ENCODE results near the gene NDUFAB1.
"Not testable (repeated sequence)": the region's sequence is repeated elsewhere in the genome, so short reads cannot be mapped to it uniquely, and the experiment has no call there.

The NDUFAB1 gene

DNA sequence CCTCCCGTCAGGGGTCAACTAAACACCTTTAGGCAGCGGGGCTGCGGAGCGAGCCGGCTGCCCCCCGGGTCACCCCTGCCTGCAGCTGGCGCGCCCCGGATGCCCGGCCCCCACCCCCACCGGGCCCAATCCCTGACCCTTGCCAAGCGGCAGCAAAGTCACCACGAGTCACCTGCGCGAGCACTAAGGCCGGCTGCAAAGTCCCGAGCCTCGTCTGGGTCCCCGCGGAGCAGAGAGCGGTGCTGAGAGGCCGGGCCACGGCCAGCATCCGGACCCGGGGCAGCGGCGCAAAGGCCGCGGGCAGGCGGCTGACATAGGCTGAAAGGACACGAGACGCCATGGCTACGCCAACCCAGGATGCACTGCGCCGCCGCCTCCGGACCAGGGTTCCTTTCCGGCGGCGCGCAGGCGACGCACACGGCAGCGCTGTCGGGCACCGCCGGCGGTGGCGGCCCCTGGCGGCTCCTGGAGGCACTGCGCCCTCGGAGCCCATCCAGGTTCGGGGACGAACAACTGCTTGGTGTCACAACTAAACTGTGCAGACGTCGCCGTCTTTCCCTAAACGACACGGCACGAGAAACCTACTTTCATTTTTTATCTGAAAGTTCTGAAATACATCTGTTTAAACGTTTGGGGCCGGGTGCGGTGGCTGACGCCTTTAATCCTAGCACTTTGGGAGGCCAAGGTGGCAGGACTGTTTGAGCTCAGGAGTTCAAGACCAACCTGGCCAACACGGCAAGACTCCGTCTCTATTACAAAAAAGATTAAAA is at the start of gene NDUFAB1:
TSS of gene NDUFAB1 (minus strand) at position 366 of the 770 bp plus-strand sequence. CDS start at position 340, 26 bp downstream.
- peak; percentile 84 for DNase-seq

DNA sequence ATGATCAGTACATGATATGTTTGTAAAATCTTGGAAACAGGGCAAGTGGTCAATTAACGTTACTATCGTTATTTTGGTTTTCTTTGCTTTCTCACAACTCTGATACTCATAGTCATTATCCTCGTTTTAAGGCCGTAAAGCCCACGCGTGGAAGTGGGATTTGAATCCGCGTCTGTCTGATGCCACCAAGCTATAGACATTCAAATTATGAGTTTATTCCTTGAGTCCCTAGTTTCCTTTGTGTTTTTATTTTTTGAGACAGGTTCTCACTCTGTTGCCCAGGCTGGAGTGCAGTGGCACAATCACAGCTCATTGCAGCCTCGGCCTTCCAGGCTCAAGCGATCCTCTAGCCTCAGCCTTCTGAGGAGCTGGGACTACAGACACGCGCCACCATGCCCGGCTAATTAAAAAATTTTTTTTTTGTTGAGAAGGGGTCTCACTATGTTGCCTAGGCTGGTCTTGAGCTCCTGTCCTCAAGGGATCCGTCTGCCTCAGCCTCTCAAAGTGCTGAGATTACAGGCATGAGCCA is 46.2 kb upstream of the NDUFAB1 start:
- DNase-seq: no peak

DNA sequence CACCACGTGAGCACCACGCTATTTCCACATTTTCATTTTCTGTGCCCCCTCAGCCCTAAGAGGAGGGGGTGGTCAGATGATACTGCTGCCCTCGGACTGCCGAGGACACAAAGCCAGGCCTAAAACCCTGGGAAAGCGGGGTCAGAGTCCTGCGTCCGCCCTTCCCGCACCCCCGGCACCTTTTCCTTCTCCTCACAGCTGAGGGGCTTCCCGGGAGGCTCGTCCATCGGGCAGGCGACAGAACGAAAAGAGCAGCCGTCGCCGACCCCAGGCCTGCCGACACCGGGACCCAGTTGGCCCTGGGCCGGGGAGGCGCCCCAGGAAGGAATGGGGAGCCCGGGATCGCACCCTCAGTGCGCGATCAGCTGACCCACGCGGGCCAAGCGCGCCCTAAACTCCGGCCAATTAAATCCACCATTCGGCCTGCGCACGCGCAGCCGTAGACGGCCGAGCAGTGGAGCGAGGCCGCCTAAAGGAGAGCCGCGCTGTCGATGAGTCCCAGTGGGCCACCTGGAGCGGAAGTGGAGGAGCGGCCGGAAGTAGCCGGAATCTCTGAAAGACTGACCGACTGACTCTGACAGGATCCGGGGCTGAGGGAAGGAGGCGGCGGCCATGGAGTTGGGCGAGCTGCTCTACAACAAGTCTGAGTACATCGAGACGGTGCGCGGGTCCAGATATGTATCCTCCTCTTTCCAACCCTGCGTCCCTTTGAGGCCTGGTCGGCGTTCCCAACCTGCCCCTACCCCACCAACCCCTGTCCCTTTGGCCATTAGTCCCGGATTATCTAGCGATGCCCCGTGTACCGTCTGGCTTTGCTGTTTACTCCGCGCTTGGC is 45.0 kb upstream of the NDUFAB1 start, which contains the start of the genes DCTN5 and PALB2:
TSS of gene DCTN5 (plus strand) at position 536 of the 835 bp plus-strand sequence. CDS start at position 613, 77 bp downstream.
TSS of gene PALB2 (minus strand) at position 380 of the 835 bp plus-strand sequence. CDS start at position 227, 153 bp downstream.
- DNase-seq: peak; percentile 89

DNA sequence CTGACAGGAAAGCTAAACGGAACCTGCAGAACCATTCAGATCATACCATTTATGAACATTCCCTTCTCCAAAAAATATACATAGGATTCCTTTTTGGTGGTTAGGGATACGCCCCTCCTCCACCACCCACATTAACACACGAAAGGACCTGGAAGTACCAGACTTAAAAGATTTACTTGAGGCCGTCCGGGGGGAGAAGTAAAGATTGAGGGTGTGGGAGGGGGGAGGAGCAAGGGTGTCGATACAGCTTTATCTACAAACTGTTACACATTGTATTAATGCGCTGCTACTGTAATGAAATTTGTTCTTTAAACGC is 44.5 kb upstream of the NDUFAB1 start:
- no peak for DNase-seq

DNA sequence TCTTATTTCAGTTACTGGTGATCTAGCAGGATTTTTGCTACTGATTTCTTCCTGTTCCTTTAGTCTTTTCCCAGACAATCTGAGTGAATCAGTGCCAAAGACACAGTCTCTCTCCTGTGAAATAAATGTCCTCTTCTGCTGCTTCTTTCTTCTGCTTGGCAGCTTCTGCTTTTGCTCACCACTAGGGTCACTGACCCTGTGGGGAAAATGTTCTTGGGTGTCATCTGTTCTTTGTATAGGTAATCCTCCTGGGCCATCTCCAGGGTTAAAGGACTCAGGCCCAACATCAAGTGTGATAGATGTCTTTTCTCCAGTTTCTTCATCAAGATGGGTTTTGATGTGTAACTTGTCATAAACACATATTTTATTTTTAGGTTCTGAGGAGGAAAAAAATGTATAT is 39.8 kb upstream of the NDUFAB1 start:
- no peak for DNase-seq

DNA sequence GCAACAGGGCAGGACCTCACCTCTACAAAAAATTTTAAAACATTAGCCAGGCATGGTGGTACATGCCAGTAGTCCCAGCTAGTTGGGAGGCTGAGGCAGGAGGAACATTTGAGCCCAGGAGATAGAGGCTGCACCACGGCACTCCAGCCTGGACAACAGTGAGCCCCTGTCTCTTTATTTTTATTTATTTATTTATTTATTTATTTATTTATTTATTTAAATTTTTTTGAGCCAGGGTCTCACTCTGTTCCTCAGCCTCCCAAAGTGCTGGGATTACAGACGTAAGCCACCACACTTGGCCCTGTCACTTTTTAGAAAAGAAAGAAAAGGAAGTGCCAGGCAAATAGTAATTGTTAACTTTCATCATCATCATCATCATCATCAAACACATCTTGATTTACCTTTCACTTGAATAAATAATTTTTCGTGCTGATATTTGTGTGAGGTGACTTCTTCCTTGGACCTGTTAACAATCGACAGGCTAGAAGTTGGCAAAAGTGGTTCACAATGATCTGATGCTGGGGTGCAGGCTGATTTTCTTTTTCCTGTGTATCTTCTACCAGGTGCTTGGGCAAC is 38.4 kb upstream of the NDUFAB1 start:
- DNase-seq: no peak

DNA sequence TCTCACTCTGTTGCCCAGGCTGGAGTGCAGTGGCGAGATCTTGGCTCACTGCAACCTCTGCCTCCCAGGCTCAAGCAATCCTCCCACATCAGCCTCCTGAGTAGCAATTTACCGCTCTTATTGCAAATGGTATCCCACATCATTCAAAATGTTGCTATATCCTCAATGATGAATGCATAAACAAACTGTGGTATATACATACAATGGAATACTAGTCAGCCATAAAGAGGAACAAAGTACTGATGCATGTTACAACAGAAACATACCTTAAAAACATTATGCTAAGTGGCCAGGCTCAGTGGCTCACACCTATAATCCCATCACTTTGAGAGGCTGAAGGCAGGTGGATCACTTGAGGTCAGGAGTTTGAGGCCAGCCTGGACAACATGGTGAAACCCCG is 35.8 kb upstream of the NDUFAB1 start:
- not testable (repeated sequence) for DNase-seq

DNA sequence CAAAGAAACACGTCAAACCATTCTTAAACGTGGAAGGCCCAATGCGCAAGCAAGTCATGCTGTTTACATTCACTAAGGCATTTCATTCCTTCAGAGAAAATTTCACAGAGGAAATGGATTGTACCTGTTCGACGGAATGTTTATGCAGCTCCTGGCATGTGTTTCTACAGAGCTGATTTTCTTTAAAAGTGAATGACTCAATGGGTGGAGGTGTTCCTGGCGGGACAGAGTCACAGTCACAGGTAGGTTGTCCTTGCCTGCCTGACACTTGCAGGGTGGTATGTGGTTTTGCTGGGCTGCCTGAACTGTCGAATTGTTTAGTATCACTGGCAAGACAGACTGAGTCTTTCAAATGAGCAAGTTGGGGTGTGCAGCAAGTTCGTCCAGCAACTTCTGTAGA is 33.4 kb upstream of the NDUFAB1 start:
- no peak for DNase-seq

DNA sequence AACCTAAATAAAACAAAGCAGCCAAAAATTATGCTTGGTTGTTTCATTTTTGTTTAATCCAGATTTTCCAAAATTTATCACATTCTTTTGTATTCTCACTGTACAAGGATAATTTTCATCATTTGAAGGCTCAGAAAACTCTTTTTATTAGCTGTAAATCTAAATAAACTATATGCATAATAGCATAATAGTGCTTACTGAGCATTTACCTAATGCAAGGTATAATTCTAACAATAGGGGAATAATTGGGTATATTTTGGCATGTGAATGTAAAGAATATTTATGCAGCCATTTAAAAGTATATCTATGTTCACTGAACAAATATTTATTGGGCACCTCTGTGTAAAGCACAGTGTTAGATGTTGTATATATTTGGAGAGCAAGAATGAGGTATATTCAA is 28.0 kb upstream of the NDUFAB1 start:
- DNase-seq: no peak

DNA sequence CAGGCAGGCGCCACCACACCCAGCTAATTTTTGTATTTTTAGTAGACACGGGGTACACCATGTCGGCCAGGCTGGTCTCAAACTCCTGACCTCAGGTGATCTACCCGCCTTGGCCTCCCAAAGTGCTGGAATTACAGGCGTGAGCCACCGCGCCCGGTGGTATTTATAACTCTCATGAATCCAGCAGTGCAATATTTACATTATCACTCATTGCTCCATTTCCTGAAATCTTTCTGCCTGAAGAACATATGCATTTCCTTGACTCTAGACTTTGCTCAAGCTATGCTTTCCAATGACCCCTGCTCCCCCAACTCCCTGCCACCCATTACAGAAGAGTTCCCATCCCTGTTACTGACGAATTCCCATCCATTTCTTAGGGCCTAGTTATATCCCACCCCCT is 19.7 kb upstream of the NDUFAB1 start:
- no peak for DNase-seq

DNA sequence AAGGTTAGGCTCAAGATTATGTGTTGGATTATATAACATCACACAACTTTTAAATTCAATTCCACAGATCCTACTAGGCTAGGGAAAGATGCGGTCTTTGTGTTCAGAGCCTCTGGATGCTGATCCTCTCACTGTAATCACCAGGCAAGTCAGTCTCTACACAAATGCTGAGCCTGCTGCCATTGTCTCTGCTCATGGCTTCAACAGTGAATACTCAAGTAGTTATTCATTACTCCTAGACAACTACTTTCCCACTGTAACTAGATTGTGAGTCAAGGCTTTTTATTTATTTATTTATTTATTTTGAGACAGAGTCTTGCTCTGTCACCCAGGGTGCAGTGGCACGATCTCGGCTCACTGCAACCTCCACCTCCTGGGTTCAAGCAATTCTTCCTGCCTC is 15.8 kb upstream of the NDUFAB1 start:
- DNase-seq: no peak

DNA sequence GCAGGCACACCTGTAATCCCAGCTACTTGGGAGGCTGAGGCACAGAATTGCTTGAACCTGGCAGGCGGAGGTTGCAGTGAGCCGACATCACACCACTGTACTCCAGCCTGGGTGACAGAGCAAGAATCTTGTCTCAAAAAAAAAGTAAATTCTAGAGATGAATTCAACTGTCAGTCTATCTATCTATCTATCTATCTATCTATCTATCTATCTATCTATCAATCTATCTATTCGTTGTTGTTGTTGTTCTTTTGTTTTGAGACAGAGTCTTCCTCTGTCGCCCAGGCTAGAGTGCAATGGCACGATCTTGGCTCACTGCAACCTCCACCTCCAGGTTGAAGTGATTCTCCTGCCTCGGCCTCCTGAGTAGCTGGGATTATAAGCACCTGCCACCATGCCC is 14.8 kb upstream of the NDUFAB1 start:
- DNase-seq: not testable (repeated sequence)

DNA sequence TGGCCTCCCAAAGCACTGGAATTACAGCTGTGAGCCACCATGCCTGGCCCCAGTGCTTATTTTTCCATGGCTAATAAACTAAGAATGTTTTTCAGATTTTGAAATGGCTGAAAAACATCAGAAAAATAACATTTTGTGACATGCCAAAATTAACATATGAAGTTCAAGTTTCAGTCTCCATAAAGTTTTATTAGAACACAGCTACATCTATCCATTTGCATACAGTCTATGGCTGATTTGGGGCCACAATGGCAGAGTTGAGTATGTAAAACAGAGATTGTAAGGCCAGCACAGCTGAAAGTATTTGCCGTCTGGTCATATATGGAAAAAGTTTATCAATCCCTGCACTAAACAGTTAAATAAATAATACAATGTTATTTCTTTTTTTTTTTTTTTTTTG is 13.8 kb upstream of the NDUFAB1 start:
- no peak for DNase-seq

DNA sequence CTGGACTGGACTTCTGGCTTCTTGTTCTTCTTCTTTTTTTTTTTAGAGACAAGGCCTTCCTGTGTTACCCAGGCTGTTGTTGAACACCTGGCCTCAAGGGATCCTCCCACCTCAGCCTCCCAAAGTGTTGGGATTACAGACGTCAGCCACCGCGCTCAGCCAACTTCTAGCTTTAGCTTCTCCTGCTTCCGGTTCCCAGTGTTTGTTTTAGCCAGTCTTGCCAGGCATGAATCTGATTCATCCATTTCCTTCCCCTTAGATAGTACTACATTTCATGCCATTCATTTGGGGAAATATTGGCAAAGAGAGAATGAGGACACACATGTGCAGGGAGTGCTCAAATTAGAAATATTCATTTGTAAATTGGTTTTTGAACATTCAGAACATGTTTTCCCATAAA is 12.1 kb upstream of the NDUFAB1 start:
- peak; percentile 39 for DNase-seq

DNA sequence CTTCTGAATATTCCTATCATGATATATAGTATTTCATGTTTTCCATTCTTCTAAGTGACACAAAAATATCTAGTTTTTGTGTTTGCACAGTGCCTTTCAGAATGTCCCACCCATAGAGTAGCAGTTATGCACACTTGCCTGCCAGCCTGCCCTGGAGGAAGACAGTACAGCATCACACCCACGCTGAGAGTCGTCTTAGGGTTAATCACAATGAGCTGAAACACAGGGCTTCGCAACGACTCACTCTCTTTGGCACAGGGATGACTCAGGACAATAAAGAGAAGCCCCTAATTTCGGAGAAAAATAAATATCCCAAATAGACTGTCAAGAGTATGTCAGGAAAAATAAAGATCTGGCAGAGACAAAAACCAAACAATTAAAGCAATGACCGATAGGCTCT is 11.6 kb upstream of the NDUFAB1 start:
- DNase-seq: no peak

DNA sequence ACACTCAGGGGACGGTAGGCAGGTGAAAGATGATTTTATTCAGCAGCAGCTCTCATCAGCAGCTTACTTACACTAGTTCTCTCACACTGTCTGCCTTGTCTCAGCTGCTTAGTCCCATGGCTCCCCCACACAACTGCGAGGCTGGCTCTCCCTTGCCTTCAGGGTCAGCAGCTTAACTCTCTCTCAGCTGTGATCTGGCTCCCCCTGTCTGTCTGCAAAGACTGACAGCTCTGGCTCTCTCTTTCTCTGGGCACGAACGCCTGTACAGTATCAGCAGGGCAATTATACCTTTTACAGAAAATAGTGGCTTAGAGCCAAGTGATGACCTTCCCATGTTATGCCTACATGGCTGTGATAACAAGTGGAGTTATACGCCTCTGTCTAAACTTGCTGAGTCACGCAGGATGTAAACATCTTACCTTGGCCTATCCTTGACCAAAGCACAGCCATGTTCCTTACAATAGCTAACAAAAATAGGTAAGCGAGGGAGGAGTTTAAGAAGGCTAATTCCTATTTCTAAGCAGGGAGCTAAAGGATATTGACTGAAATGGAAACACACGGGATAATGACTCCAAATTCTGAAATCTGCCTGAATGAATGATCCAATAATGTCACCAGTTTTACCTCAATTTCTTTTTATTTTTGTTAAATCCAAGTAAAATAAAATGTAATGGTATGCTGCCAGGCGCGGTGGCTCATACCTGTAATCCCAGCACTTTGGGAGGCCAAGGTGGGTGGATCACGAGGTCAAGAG is 1.1 kb upstream of the NDUFAB1 start:
- DNase-seq: no peak

DNA sequence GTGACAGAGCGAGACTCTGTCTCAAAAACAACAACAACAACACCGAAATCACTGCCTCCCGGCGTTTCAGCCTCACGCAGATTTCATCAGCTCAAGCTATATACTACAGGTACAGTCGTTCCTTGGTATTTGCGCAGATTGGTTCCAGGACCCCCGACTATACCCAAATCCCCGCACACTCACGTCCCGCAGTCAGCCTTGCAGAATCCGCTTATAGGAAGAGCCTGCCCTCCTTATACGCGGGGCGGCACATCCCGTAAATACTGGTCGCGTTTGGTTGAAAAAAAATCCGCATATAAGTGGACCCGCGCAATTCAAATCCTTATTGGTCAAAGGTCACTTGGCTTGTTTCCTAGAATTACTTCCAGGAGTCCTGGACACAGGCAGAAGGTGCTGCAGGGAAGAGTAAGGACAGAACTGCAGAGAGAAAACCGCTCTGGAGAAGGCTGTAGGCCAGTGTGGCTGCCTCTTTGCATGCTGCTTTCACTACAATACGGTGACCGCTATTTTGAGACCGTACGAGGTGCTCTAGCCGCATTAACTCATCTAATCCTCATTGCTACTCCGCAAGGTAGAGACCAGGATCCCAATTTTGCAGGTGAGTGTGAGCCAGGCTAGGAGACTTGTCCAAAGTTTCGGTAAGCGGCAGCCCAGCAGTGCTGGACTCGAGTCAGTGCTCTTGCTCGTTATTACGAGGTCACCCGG is 718 bp downstream of the NDUFAB1 start:
- DNase-seq: no peak

DNA sequence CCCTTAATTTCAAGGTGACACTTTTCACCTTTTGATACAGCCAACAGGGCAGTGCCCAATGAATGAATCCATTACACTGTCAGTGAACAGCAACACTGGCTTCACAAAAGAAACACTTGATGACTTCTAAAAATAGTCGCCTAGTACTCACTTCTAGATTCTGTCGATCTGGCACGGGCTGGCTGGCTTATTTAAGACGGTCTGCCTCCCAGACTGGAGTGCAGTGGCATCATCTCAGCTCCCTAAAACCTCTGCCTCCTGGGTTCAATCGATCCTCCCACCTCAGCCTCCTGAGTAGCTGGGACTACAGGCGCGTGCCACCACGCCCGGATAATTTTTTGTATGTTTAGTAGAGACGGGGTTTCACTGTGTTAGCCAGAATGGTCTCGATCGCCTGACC is 1.9 kb downstream of the NDUFAB1 start:
- no peak for DNase-seq

DNA sequence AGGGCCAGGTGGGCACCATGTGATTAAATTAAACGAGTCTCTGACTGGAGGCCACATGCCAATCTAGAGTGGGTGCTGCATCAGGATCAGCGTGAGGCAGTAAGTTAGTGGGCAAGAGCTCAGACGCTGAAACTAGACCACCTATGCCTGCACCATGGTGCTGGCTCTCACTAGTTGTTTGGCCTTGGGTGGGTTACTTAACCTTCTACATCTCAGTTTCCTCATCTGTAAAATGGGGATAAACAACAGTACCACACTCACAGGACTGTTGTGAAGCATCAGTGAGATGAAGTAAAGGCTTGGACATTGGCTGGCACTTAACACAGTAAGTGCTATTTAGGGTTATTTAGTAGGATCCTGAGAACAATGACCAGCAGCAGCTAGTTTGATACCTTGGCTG is 5.9 kb downstream of the NDUFAB1 start:
- no peak for DNase-seq

DNA sequence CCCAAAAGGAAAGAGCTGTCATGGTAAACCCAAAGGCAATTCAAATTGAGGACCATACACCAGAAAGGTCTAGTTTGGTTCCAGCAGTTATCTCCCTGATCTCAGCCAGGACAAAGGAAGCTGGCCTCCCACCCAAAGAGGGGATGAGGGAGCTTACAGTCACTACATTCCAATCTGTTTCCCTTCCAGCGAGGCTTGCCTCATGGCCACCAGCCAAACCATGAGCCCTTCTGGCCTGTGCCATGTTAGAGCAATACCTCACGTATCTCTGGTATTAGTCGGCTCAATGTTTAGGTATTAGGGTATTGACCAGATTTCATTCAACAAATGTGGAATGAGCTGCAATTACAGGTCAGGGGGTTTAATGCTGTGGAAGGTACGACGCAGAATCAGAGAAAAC is 8.4 kb downstream of the NDUFAB1 start:
- DNase-seq: no peak

DNA sequence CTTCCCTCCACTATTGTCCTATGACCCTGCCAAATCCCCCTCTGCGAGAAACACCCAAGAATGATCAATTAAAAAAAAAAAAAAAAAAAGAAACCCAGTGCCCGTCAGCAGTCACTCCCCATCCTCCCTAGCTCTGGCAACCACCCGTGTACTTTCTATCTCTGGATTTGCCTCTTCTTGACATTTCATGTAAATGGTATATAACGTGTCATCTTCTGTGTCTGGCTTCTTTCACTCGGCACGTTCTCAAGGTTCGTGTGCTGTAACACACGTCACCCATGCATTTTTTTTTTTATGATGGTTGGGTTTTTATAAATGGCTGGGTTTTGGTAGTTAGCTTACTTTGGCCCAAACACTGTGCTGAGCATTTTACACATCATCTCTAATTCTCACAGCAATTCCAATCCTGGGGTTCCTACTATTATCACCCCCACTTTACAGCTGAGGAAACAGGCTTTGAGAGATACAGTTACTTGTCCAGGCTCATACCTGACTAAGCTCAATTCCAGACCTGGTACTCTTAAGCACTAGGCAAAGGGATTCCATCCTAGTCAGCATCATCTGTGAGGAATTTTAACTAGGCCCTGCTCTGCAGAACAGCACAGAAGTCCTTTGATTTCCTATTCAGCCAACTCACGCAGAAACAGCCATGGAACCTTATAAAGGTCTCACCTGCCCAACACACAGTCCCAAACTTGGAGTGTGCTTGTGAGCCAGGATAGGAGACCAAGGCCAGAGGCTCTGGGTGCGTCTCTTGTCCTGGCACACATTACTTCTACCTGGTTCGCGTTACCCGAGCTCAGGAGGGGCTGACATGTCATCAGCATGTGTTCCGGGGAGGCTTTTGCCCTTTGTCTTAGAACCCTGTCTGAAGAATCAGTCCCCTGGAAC is 11.7 kb downstream of the NDUFAB1 start:
- no peak for DNase-seq

Measured in kidney glomerular epithelial cell (primary cell).